ENCODE results near the gene TLR3. TPM values are rescaled to one million over a fixed set of nuclear protein-coding genes. Genes with fewer than 3 reads are reported as not detected.

Gene TLR3
- total and polyA plus RNA-seq, 2 of the 8 experiments (the other 6 are each of a cell fraction or from before 2014, with no cell fraction given), result 1.00 to 2.6 TPM

- Histone ChIP-seq H3K36me3 (ENCODE audit: control insufficient read depth in 2 of 4, insufficient read depth in 4 of 4, low read length in 3 of 4) (no peaks in the 10 kb centered on the region), H3K4me3 (ENCODE audit: extremely low read depth in 1 of 4, insufficient read depth in 2 of 4, low read depth in 3 of 4, low read length in 4 of 4) (0 out of 8 replicates have a peak overlapping the region, but pooled peaks of 1 of the 4 experiments have one; percentile 7), H3K56ac (replicated peaks; ENCODE audit: insufficient read length, low read depth, low read length) (no peak overlapping the region), H3K4me1 (replicated peaks in 1 of 4; ENCODE audit: control insufficient read depth in 3 of 4, insufficient read depth in 4 of 4, low read length in 3 of 4) (peaks cover 9 to 17% (median 13%) of the 10 kb centered on the region in 4 experiments), H4K20me1 (replicated peaks in 1 of 2; ENCODE audit: control insufficient read depth in 1 of 2, insufficient read depth in 2 of 2, low read length in 2 of 2) (no peaks in the 10 kb centered on the region), H3K14ac (ENCODE audit: insufficient read length) (no peak overlapping the region), H4K8ac (ENCODE audit: extremely low read depth, insufficient read depth, low read length) (no peak overlapping the region), H3K23me2 (ENCODE audit: low read depth, low read length) (0 out of 2 replicates have a peak, but pooled peaks cover 5% of the 10 kb centered on the region), H2AK5ac (ENCODE audit: low read depth, low read length) (no peak overlapping the region), H4K5ac (ENCODE audit: insufficient read length, low read depth, low read length) (no peak overlapping the region), H3K4me2 (ENCODE audit: insufficient read depth in 1 of 2, low read depth in 2 of 2, low read length in 2 of 2) (peak overlapping the region in 1 of 2 experiments; percentile 8; a peak in 1 of 4 replicates), H3K4ac (replicated peaks; ENCODE audit: insufficient read length, low read depth, low read length) (no peak overlapping the region), H2BK15ac (ENCODE audit: low read length) (no peak overlapping the region), H3K79me2 (ENCODE audit: control insufficient read depth in 1 of 2, insufficient read depth in 2 of 2, low read length in 2 of 2) (no peaks in the 10 kb centered on the region), H3K18ac (ENCODE audit: extremely low read depth, low read length) (no peak overlapping the region), H3K9ac (replicated peaks in 1 of 4; ENCODE audit: extremely low read depth in 1 of 4, low read depth in 3 of 4, low read length in 3 of 4) (no peak overlapping the region), H2BK12ac (ENCODE audit: low read depth, low read length) (no peak overlapping the region), H2BK5ac (ENCODE audit: low read depth, low read length) (no peak overlapping the region), H2BK120ac (replicated peaks; ENCODE audit: low read depth, low read length) (no peak overlapping the region), H2BK20ac (ENCODE audit: low read length) (0 out of 2 replicates have a peak overlapping the region, but pooled peaks have one; percentile 94), H3K9me3 (ENCODE audit: insufficient read depth in 2 of 2, low read depth in 1 of 2, low read length in 1 of 2) (no peaks in the 10 kb centered on the region), H3K23ac (ENCODE audit: insufficient read length) (no peak overlapping the region), H2AFZ (ENCODE audit: low read length) (peak overlapping the region; percentile 71; the same call in 1 of the 2 replicates), H3K27ac (ENCODE audit: low read depth, low read length) (no peak overlapping the region), H3K27me3 (replicated peaks in 1 of 4; ENCODE audit: control insufficient read depth in 3 of 4, extremely low read depth in 1 of 4, insufficient read depth in 3 of 4, low read length in 3 of 4) (no peaks in the 10 kb centered on the region), H4K91ac (replicated peaks; ENCODE audit: insufficient read length, low read length) (no peak overlapping the region), H3K79me1 (ENCODE audit: low read depth, low read length) (no peaks in the 10 kb centered on the region)
- 42% methylated on average over 11 of the region's 11 CpGs; no CpG with 5 or more reads in 1 of the 2 experiments for WGBS, 2 experiments (ENCODE audit: extremely low coverage in 1 of 2, insufficient coverage in 1 of 2, insufficient read length in 1 of 2, insufficient replicate concordance in 2 of 2, low coverage in 1 of 2, low lambda C conversion rate in 2 of 2, missing lambda C conversion rate in 1 of 2)
- DNase-seq (ENCODE audit: low read depth in 1 of 2, low spot score in 2 of 2), result no peak
- peak; percentile 58 for FAIRE-seq
- no peak for TF ChIP-seq CBX8 (IDR thresholded peaks at IDR 0.05; ENCODE audit: borderline replicate concordance, low read depth, low read length)
- TF ChIP-seq EGR1 (IDR thresholded peaks at IDR 0.05; ENCODE audit: borderline replicate concordance, low read depth, low read length), result no peak
- TF ChIP-seq NRF1 (IDR thresholded peaks at IDR 0.05; ENCODE audit: low read depth, low read length), result no peak
- peak; percentile 20 to 21; a peak in 1 of 4 replicates for TF ChIP-seq RAD21 (IDR thresholded peaks at IDR 0.05 in 1 of 2, conservative IDR thresholded peaks at IDR 0.05 in 1 of 2; ENCODE audit: low read depth in 2 of 2, low read length in 2 of 2)
- TF ChIP-seq SP4 (IDR thresholded peaks at IDR 0.05; ENCODE audit: low read length), result no peak
- TF ChIP-seq, protein P1, sequence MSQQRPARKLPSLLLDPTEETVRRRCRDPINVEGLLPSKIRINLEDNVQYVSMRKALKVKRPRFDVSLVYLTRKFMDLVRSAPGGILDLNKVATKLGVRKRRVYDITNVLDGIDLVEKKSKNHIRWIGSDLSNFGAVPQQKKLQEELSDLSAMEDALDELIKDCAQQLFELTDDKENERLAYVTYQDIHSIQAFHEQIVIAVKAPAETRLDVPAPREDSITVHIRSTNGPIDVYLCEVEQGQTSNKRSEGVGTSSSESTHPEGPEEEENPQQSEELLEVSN (IDR thresholded peaks at IDR 0.05), result 0 out of 2 replicates have a peak, but pooled peaks have one; percentile 19
- TF ChIP-seq KDM4A (IDR thresholded peaks at IDR 0.05; ENCODE audit: low read depth, low read length, severe bottlenecking), result no peak
- TF ChIP-seq SIN3A (conservative IDR thresholded peaks at IDR 0.05 in 1 of 2, IDR thresholded peaks at IDR 0.05 in 1 of 2; ENCODE audit: low read depth in 1 of 2, low read length in 2 of 2), result no peak
- TF ChIP-seq ASH2L (IDR thresholded peaks at IDR 0.05; ENCODE audit: low read length), result peak; percentile 58
- no peak for TF ChIP-seq RBBP5 (IDR thresholded peaks at IDR 0.05; ENCODE audit: borderline replicate concordance, low read depth, low read length)
- TF ChIP-seq SP2 (IDR thresholded peaks at IDR 0.05; ENCODE audit: low read length), result no peak
- ChIA-PET CTCF (ENCODE audit: partially characterized antibody) (interaction anchor here (0.8 to 5.2 kb wide), 13 partner anchors 7 to 399 kb away, joined by 3 to 40 read pairs (median 5); partner anchors contain the start of gene TLR3), POLR2A (ENCODE audit: partially characterized antibody) (interaction anchor here (0.6 to 1.3 kb wide), 5 partner anchors 11 to 170 kb away, joined by 3 to 5 read pairs (median 3); partner anchors contain the start of gene TLR3)
Observed at GRCh38 chr4:186078981-186079638, 10.2 kb downstream of the TLR3 start.
